Keratinocyte (primary cell): ENCODE results near the gene SCTR. TPM values are rescaled to one million over a fixed set of nuclear protein-coding genes. Genes with fewer than 3 reads are reported as not detected.

ENCODE experiments used
- DNase-seq: peaks from one replicate; pipeline ENCODE4 v3.0.0-alpha.2; 2011; ENCODE audit warnings: low read depth, missing footprints, low spot score
- FAIRE-seq: peaks from 2 replicates; lab custom pipeline; 2011; peaks lifted over from hg19 to GRCh38; lab: Jason Lieb, UNC
- H2AFZ ChIP-seq: 2 replicates; pipeline ENCODE4 v1.6.0; 2012; ENCODE audit warnings: low read length, control low read depth, inconsistent platforms; ENCODE audit not compliant: control insufficient read depth
- H3K27ac ChIP-seq: 2 replicates; pipeline ENCODE4 v1.5.1; 2011; ENCODE audit warnings: low read length; ENCODE audit not compliant: control insufficient read depth, insufficient read depth
- H3K27me3 ChIP-seq: 3 replicates; pipeline ENCODE4 v1.6.0; 2011; ENCODE audit warnings: low read length; ENCODE audit not compliant: control insufficient read depth, insufficient read depth; ENCODE audit errors: extremely low read depth
- H3K36me3 ChIP-seq, 2 experiments: 2 replicates in 1 of 2; 3 replicates in 1 of 2; pipeline ENCODE4 v1.5.1; 2011; ENCODE audit warnings: low read length in 2 of 2, mild to moderate bottlenecking in 1 of 2; ENCODE audit not compliant: control insufficient read depth in 2 of 2, insufficient read depth in 2 of 2; ENCODE audit errors: extremely low read depth in 1 of 2
- H3K4me1 ChIP-seq: 3 replicates; pipeline ENCODE4 v1.5.1; 2011; ENCODE audit warnings: low read length; ENCODE audit not compliant: control insufficient read depth, insufficient read depth; ENCODE audit errors: extremely low read depth
- H3K4me2 ChIP-seq: 3 replicates; pipeline ENCODE4 v1.6.0; 2011; ENCODE audit warnings: low read depth, low read length; ENCODE audit not compliant: control insufficient read depth, insufficient read depth; ENCODE audit errors: extremely low read depth
- H3K4me3 ChIP-seq, 3 experiments: fragments of 200-600 bp in 1 of 3; sonication (generic) in 1 of 3; 2 replicates in 2 of 3; 3 replicates in 1 of 3; pipeline ENCODE4 v1.5.1; 2011 to 2016; ENCODE audit warnings: low read length in 3 of 3, mild to moderate bottlenecking in 3 of 3, control low read depth in 2 of 3, inconsistent platforms in 1 of 3, low read depth in 1 of 3, mixed read lengths in 1 of 3, mixed run types in 1 of 3, moderate library complexity in 1 of 3; ENCODE audit not compliant: control insufficient read depth in 2 of 3, insufficient read depth in 2 of 3; ENCODE audit errors: extremely low read depth in 1 of 3
- H3K79me2 ChIP-seq: 2 replicates; pipeline ENCODE4 v1.6.0; 2012; ENCODE audit warnings: low read length; ENCODE audit not compliant: control insufficient read depth, insufficient read depth
- H3K9ac ChIP-seq: 3 replicates; pipeline ENCODE4 v1.6.0; 2011; ENCODE audit warnings: low read length; ENCODE audit not compliant: control insufficient read depth, insufficient read depth; ENCODE audit errors: extremely low read depth
- H3K9me1 ChIP-seq: 3 replicates; pipeline ENCODE4 v1.6.0; 2011; ENCODE audit warnings: low read length; ENCODE audit not compliant: control insufficient read depth, insufficient read depth; ENCODE audit errors: extremely low read depth
- H3K9me3 ChIP-seq: 2 replicates; pipeline ENCODE4 v1.5.1; 2012; ENCODE audit warnings: low read depth, low read length; ENCODE audit not compliant: control insufficient read depth
- H4K20me1 ChIP-seq: 3 replicates; pipeline ENCODE4 v1.6.0; 2011; ENCODE audit warnings: low read length; ENCODE audit not compliant: control insufficient read depth, insufficient read depth; ENCODE audit errors: extremely low read depth
- EZH2 ChIP-seq: IDR thresholded peaks from one replicate; pipeline ENCODE4 v1.6.1; 2012; ENCODE audit warnings: inconsistent platforms, mild to moderate bottlenecking, low read length, moderate library complexity
- dilution Hi-C: fragments of 300-500 bp; cut with MboI; formaldehyde crosslinking; loops from one replicate; pipeline ENCODE4 v1.7.0; 2020; ENCODE audit warnings: low sequenced_read_pairs; ENCODE audit not compliant: extremely low pct_ligation_motif_present
- polyA plus RNA-seq, 5 experiments: library from polyadenylated mRNA; depleted of rRNA in 3 of 5; stranded (reverse) in 3 of 5; stranded (forward) in 1 of 5; unstranded in 1 of 5; fragments of >200 nt; gene quantifications; 1 replicate in 1 of 5; 2 replicates in 3 of 5; 3 replicates in 1 of 5; pipeline versions ENCODE4 v1.2.1 to v1.2.3, GENCODE V29; 2011 to 2012; ENCODE audit warnings: missing spikeins in 2 of 5, low read depth in 1 of 5, low replicate concordance in 1 of 5
- TF ChIP-seq, protein P1 (sequence below), 3 experiments: IDR thresholded peaks in 1 of 3; conservative IDR thresholded peaks in 1 of 3; optimal IDR thresholded peaks in 1 of 3; 2 replicates in 2 of 3; 3 replicates in 1 of 3; pipeline versions ENCODE3 to v1.5.1; 2011; ENCODE audit warnings: low read length in 3 of 3, mild to moderate bottlenecking in 3 of 3, moderate library complexity in 2 of 3, control low read depth in 1 of 3, inconsistent platforms in 1 of 3; ENCODE audit not compliant: insufficient read depth in 2 of 3; ENCODE audit errors: extremely low read depth in 1 of 3

Gene SCTR
- polyA plus RNA-seq, 1 donor (not counting 4 experiments of a cell fraction or from before 2014, with no cell fraction given) = not detected

GRCh38 chr2:119516121-119516520 lies 8.2 kb downstream of the SCTR start:
- Histone ChIP-seq H3K9me1 (no peaks in the 10 kb centered on the region), H3K9me3 (no peaks in the 10 kb centered on the region), H3K27ac (no peak overlapping the region), H3K27me3 (no peaks in the 10 kb centered on the region), H2AFZ (no peak overlapping the region), H3K4me1 (no peaks in the 10 kb centered on the region), H4K20me1 (no peaks in the 10 kb centered on the region), H3K79me2 (no peaks in the 10 kb centered on the region), H3K4me3 (no peak overlapping the region), H3K4me2 (no peak overlapping the region), H3K36me3 (no peaks in the 10 kb centered on the region), H3K9ac (no peak overlapping the region)
- dilution Hi-C loops = no loop called here
- FAIRE-seq (no peak), DNase-seq (no peak)
- no peak for TF ChIP-seq EZH2
- TF ChIP-seq, protein P1, sequence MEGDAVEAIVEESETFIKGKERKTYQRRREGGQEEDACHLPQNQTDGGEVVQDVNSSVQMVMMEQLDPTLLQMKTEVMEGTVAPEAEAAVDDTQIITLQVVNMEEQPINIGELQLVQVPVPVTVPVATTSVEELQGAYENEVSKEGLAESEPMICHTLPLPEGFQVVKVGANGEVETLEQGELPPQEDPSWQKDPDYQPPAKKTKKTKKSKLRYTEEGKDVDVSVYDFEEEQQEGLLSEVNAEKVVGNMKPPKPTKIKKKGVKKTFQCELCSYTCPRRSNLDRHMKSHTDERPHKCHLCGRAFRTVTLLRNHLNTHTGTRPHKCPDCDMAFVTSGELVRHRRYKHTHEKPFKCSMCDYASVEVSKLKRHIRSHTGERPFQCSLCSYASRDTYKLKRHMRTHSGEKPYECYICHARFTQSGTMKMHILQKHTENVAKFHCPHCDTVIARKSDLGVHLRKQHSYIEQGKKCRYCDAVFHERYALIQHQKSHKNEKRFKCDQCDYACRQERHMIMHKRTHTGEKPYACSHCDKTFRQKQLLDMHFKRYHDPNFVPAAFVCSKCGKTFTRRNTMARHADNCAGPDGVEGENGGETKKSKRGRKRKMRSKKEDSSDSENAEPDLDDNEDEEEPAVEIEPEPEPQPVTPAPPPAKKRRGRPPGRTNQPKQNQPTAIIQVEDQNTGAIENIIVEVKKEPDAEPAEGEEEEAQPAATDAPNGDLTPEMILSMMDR (optimal IDR thresholded peaks at IDR 0.05 in 1 of 3, IDR thresholded peaks at IDR 0.05 in 1 of 3, conservative IDR thresholded peaks at IDR 0.05 in 1 of 3; ENCODE audit: extremely low read depth in 1 of 3, insufficient read depth in 2 of 3, low read length in 3 of 3) = no peak

- dilution Hi-C loops = no loop called here
- H3K27me3 ChIP-seq = no peaks in the 10 kb centered on the region
- H3K9ac ChIP-seq = no peak overlapping the region
- H3K79me2 ChIP-seq = no peaks in the 10 kb centered on the region
- H3K36me3 ChIP-seq = no peaks in the 10 kb centered on the region
- H3K4me3 ChIP-seq = no peak overlapping the region
- no peaks in the 10 kb centered on the region for H4K20me1 ChIP-seq
- no peaks in the 10 kb centered on the region for H3K9me3 ChIP-seq
- H3K27ac ChIP-seq = no peak overlapping the region
- H3K4me2 ChIP-seq = no peak overlapping the region
- no peaks in the 10 kb centered on the region for H3K4me1 ChIP-seq
- no peak for TF ChIP-seq EZH2
- TF ChIP-seq, protein P1 (optimal IDR thresholded peaks at IDR 0.05 in 1 of 3, IDR thresholded peaks at IDR 0.05 in 1 of 3, conservative IDR thresholded peaks at IDR 0.05 in 1 of 3; ENCODE audit: extremely low read depth in 1 of 3, insufficient read depth in 2 of 3, low read length in 3 of 3) = no peak
- no peak overlapping the region for H2AFZ ChIP-seq
- DNase-seq (no peak), FAIRE-seq (no peak)
- no peaks in the 10 kb centered on the region for H3K9me1 ChIP-seq
Measured at GRCh38 chr2:119513832-119514231, 10.5 kb downstream of the SCTR start.
